ENCODE results near the gene VPS11.

GRCh38 chr11:119085437-119085847 lies 17.8 kb downstream of the VPS11 start:
- TF ChIP-seq, protein P1, sequence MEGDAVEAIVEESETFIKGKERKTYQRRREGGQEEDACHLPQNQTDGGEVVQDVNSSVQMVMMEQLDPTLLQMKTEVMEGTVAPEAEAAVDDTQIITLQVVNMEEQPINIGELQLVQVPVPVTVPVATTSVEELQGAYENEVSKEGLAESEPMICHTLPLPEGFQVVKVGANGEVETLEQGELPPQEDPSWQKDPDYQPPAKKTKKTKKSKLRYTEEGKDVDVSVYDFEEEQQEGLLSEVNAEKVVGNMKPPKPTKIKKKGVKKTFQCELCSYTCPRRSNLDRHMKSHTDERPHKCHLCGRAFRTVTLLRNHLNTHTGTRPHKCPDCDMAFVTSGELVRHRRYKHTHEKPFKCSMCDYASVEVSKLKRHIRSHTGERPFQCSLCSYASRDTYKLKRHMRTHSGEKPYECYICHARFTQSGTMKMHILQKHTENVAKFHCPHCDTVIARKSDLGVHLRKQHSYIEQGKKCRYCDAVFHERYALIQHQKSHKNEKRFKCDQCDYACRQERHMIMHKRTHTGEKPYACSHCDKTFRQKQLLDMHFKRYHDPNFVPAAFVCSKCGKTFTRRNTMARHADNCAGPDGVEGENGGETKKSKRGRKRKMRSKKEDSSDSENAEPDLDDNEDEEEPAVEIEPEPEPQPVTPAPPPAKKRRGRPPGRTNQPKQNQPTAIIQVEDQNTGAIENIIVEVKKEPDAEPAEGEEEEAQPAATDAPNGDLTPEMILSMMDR (IDR thresholded peaks at IDR 0.05) = no peak
- TF ChIP-seq POLR2A (IDR thresholded peaks at IDR 0.05) = no peak
- no peak for TF ChIP-seq EP300 (IDR thresholded peaks at IDR 0.05)
